Right lung (tissue), 5 donors: ENCODE results near the gene ANO8. TPM values are rescaled to one million over a fixed set of nuclear protein-coding genes. Genes with fewer than 3 reads are reported as not detected.
"Not testable (repeated sequence)": the region's sequence is repeated elsewhere in the genome, so short reads cannot be mapped to it uniquely, and the experiment has no call there.

Experiments used
- DNase-seq, 2 donors: peaks; one replicate each; pipeline ENCODE4 v3.0.0-alpha.2; 2013
- polyA plus RNA-seq, 5 donors: library from polyadenylated mRNA; unstranded; fragments of 120-200 nt; gene quantifications; one replicate each; pipeline versions ENCODE4 v1.2.1 to v1.2.3, GENCODE V29; 2013; ENCODE audit warnings: inconsistent platforms in 1 of 5, low replicate concordance in 1 of 5; ENCODE audit not compliant: insufficient read length in 5 of 5, insufficient read depth in 1 of 5

ANO8 gene
- polyA plus RNA-seq, 5 donors: 8.1 to 13.0 (median 11.9) TPM

- no peak for DNase-seq
These were observed 47.9 kb downstream of the ANO8 start for GRCh38 chr19:17286752-17287151.

GRCh38 chr19:17286263-17286662, 48.4 kb downstream of the ANO8 start:
- no peak for DNase-seq

DNA sequence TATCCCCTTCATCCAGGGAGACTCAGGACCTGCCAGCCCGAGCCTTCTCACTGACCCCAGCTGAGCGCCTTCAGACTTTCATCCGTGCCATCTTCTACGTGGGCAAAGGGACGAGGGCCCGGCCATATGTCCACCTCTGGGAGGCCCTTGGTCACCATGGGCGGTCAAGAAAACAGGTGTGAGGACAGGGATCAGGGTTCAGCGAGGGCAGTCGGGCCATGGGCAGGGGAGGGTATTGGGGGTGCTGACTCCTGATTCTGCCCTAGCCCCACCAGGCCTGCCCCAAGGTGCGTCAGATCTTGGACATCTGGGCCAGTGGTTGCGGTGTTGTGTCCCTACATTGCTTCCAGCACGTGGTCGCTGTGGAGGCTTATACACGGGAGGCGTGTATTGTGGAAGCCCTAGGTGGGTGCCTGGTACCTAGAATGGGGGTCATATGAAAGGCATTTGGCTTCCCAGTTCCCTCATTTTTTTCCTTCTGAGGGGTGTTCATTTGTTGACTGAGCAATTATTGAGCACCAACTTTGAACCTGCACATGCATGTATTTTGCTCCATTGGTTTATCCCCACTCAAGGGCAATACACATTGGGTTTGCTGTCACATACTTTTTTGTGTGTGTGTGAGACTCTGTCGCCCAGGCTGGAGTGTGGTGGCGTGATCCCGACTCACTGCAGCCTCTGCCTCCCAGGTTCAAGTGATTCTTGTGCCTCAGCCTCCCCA, 49.1 kb downstream of the ANO8 start:
- DNase-seq: no peak

DNA sequence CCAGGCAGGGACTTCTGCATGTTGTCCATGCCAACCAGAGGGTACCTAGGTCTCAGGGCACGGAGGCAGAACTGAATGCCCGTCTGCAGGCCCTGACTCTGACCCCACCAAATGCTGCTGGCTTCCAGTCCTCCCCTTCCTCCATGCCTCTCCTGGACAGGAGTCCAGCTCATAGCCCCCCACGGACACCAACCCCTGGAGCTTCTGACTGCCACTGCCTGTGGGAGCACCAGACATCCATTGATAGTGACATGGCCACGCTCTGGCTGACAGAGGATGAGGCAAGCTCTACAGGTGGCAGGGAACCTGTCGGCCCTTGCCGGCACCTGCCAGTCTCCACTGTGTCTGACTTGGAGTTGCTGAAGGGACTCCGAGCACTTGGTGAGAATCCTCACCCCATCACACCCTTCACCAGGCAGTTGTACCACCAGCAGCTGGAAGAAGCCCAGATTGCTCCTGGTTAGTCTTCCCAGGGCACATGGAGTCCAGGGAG, 51.1 kb downstream of the ANO8 start:
- no peak for DNase-seq

GRCh38 chr19:17282488-17283125, 52.0 kb downstream of the ANO8 start:
- DNase-seq: peak; percentile 61 to 74

DNA sequence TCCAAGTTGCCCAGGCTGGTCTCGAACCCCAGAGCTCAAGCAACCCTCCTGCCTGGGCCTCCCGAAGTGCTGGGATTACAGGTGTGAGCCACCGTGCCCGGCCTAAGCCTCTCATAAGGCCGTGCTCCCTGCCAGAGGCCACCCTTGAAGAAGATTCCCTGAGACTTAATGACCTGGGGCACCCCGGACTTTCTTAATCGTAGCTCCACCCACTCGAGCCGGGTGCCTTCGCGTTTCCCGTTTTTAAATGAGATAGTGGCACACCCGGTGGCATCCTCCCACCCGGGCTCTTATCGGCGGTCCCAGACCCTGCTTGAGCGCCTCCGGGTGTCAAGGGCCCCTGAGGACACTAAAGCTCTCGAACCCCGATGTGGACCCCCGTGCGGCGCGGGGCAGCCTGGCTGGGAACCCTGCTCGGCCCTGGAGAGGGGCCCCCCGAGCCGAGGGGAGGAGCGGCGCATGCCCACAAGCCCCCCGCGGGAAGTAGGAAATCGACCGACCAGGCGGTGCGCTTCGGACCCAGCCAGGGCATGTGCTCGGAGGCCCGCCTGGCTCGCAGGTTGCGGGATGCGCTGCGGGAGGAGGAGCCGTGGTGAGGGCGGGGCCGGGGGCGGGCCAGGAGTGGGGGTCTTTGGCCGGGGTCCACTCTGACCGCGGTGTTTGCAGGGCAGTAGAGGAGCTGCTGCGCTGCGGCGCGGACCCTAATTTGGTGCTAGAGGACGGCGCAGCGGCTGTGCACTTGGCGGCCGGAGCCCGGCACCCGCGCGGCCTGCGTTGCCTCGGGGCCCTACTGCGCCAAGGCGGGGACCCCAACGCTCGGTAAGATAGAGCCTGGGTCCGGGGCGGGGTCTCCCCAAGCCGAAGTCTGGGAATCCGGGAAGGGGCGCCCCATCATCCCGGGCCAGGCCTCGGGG, 53.0 kb downstream of the ANO8 start, which contains the start of gene ANKLE1:
ANKLE1 (plus strand) TSS at position 511 of the 914 bp plus-strand sequence; CDS start at position 531, 20 bp downstream.
- no peak for DNase-seq

DNA sequence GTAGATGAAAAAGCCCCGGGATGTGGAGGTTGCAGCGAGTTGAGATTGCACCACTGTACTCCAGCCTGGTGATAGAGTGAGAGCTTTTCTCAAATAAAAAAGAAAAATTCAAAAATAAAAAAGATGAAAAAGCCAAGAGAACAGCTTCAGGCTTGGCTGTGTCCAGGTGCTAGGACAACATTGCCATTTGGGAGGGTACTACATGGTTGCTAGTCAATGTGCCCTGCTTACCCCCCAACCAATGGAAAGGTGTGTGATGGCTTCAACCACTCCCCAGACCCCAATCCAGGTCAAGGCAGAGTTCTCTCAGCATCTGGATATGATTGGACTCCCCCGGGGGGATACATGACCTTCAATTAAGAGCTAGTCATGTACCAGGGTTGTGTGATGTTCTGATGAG, 55.2 kb downstream of the ANO8 start:
- no peak for DNase-seq

DNA sequence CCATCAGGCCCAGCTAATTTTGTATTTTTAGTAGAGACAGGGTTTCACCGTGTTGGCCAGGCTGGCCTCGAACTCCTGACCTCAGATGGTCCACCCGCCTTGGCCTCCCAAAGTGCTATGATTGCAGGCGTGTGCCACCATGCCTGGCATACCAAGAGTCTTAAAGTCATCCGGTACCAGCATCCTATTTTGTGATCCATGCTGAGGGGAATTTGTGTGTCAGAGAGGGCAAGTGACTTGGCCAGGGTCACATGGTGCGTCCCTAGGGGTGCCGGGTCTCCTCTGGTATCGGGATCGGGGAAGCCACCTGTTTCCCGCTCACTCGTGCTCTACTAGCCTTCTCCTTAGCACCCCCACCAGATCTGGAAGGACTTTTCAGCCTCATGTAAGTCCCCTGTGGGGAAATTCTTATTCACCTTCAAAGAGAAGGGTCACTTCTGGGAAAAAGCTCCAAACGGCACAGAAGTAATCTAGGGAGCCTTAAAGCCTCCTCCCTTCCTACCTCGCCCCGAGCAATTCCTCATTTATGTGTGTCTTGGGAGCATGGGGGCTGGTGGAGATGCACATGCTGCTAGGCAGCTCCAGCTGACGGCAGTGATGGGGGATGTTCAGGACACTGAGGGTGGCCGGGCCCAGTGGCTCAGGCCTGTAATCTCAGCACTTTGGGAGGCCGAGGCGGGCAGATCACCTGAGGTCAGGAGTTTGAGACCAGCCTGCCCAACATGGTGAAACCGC, 59.0 kb downstream of the ANO8 start:
- no peak for DNase-seq

- DNase-seq: not testable (repeated sequence)
These were observed 59.8 kb downstream of the ANO8 start for GRCh38 chr19:17274892-17275291.

Other genes with a start within 250 kb of the ANO8 start
- 10 to 100 TPM; 28.0 to 44.7 (median 33.5) TPM for gene USE1, start 119.5 kb downstream of the ANO8 start, polyA plus RNA-seq
- gene OCEL1, start 108.6 kb downstream of the ANO8 start, polyA plus RNA-seq: 10 to 100 TPM; 10.7 to 22.8 (median 12.0) TPM
- 10 to 100 TPM; 19.8 to 46.6 (median 24.9) TPM for gene NR2F6, start 88.9 kb downstream of the ANO8 start, polyA plus RNA-seq
- gene USHBP1, start 70.1 kb downstream of the ANO8 start, polyA plus RNA-seq: 10 to 100 TPM in 3 of 5 donors, 1 to 10 TPM in 2; 9.2 to 12.0 (median 10.3) TPM
- 100 to 1,000 TPM; 103 to 116 (median 106) TPM for gene BABAM1, start 67.4 kb downstream of the ANO8 start, polyA plus RNA-seq
- gene ANKLE1, start 53.0 kb downstream of the ANO8 start, polyA plus RNA-seq: 1 to 10 TPM; 1.3 to 2.2 (median 1.8) TPM
- 10 to 100 TPM in 3 of 5 donors, 1 to 10 TPM in 2; 5.9 to 15.2 (median 10.4) TPM for gene ABHD8, start 31.4 kb downstream of the ANO8 start, polyA plus RNA-seq
- gene MRPL34, start 29.0 kb downstream of the ANO8 start, polyA plus RNA-seq: 10 to 100 TPM; 31.0 to 52.5 (median 36.6) TPM
- gene DDA1, start 25.3 kb downstream of the ANO8 start, polyA plus RNA-seq: 10 to 100 TPM; 27.5 to 40.6 (median 30.2) TPM
- 10 to 100 TPM; 18.1 to 29.1 (median 23.0) TPM for gene GTPBP3, start 2.7 kb upstream of the ANO8 start, polyA plus RNA-seq
- gene PLVAP, start 42.5 kb upstream of the ANO8 start, polyA plus RNA-seq: 10 to 100 TPM; 10.1 to 24.4 (median 19.6) TPM
- gene CCDC194, start 59.3 kb upstream of the ANO8 start, polyA plus RNA-seq: under 1 TPM in 4 of 5 donors, not detected in 1; 0.13 to 0.27 (median 0.21) TPM
- 10 to 100 TPM; 15.2 to 21.7 (median 17.8) TPM for gene BST2, start 70.8 kb upstream of the ANO8 start, polyA plus RNA-seq
- gene MVB12A, start 85.2 kb upstream of the ANO8 start, polyA plus RNA-seq: 10 to 100 TPM; 38.1 to 73.5 (median 48.8) TPM
- 1 to 10 TPM; 1.2 to 2.7 (median 1.7) TPM for gene TMEM221, start 113.8 kb upstream of the ANO8 start, polyA plus RNA-seq
- under 1 TPM in 2 of 5 donors, not detected in 3; 0.11 to 0.26 TPM for gene NXNL1, start 126.1 kb upstream of the ANO8 start, polyA plus RNA-seq
- 10 to 100 TPM; 17.0 to 28.4 (median 25.1) TPM for gene SLC27A1, start 135.7 kb upstream of the ANO8 start, polyA plus RNA-seq
- gene PGLS, start 176.8 kb upstream of the ANO8 start, polyA plus RNA-seq: 100 to 1,000 TPM in 1 of 5 donors, 10 to 100 TPM in 4; 55.1 to 105 (median 65.2) TPM
- gene COLGALT1, start 220.8 kb upstream of the ANO8 start, polyA plus RNA-seq: 10 to 100 TPM; 51.9 to 71.3 (median 63.0) TPM